ENCODE results near the gene HES4. TPM values are rescaled to one million over a fixed set of nuclear protein-coding genes. Genes with fewer than 3 reads are reported as not detected.

The HES4 gene
- polyA plus RNA-seq, 3 donors: 11.3 to 22.9 (median 14.2) TPM

Other genes with a start within 250 kb of the HES4 start
- 1 to 10 TPM in 2 of 3 donors, under 1 TPM in 1; 1.00 to 7.9 (median 1.2) TPM for gene SAMD11, start 76.2 kb downstream of the HES4 start, polyA plus RNA-seq
- gene NOC2L, start 40.8 kb downstream of the HES4 start, polyA plus RNA-seq: 10 to 100 TPM; 39.8 to 50.2 (median 44.3) TPM
- 10 to 100 TPM in 1 of 3 donors, 1 to 10 TPM in 2; 5.9 to 10.6 (median 6.3) TPM for gene KLHL17, start 39.5 kb downstream of the HES4 start, polyA plus RNA-seq
- gene PLEKHN1, start 33.6 kb downstream of the HES4 start, polyA plus RNA-seq: 1 to 10 TPM in 1 of 3 donors, under 1 TPM in 2; 0.22 to 1.1 (median 0.38) TPM
- 1 to 10 TPM in 1 of 3 donors, under 1 TPM in 2; 0.06 to 2.0 (median 0.16) TPM for gene PERM1, start 18.0 kb downstream of the HES4 start, polyA plus RNA-seq
- gene ISG15, start 13.4 kb upstream of the HES4 start, polyA plus RNA-seq: 10 to 100 TPM; 43.7 to 83.5 (median 44.3) TPM
- gene AGRN, start 20.0 kb upstream of the HES4 start, polyA plus RNA-seq: 10 to 100 TPM; 12.5 to 34.2 (median 21.5) TPM
- gene RNF223, start 74.2 kb upstream of the HES4 start, polyA plus RNA-seq: under 1 TPM in 2 of 3 donors, not detected in 1; 0.05 to 0.30 TPM
- 10 to 100 TPM in 1 of 3 donors, 1 to 10 TPM in 2; 5.2 to 11.5 (median 9.3) TPM for gene C1orf159, start 116.0 kb upstream of the HES4 start, polyA plus RNA-seq
- under 1 TPM; 0.13 to 0.98 (median 0.45) TPM for gene TTLL10, start 173.8 kb upstream of the HES4 start, polyA plus RNA-seq
- gene TNFRSF18, start 206.5 kb upstream of the HES4 start, polyA plus RNA-seq: 1 to 10 TPM in 1 of 3 donors, under 1 TPM in 1, not detected in 1; 0.45 to 1.4 TPM
- 10 to 100 TPM in 2 of 3 donors, 1 to 10 TPM in 1; 1.4 to 13.9 (median 11.4) TPM for gene TNFRSF4, start 214.1 kb upstream of the HES4 start, polyA plus RNA-seq
- 100 to 1,000 TPM in 2 of 3 donors, 10 to 100 TPM in 1; 93.9 to 148 (median 101) TPM for gene SDF4, start 231.9 kb upstream of the HES4 start, polyA plus RNA-seq
- gene B3GALT6, start 232.1 kb upstream of the HES4 start, polyA plus RNA-seq: 10 to 100 TPM in 1 of 3 donors, 1 to 10 TPM in 2; 8.9 to 13.0 (median 8.9) TPM
- gene C1QTNF12, start 246.6 kb upstream of the HES4 start, polyA plus RNA-seq: 1 to 10 TPM in 2 of 3 donors, under 1 TPM in 1; 0.53 to 6.1 (median 3.5) TPM

Data from adipose tissue (tissue), 3 donors.